SK-N-MC (cell line): ENCODE measurements around the gene MMP23B.

ENCODE experiments used
- EZH2 ChIP-seq: fragments of 200-600 bp; sonication (generic); IDR thresholded peaks from one replicate; pipeline ENCODE4 v1.6.1; 2017; ENCODE audit warnings: antibody characterized with exemption
- POLR2AphosphoS5 ChIP-seq: IDR thresholded peaks from 2 replicates; pipeline ENCODE4 v1.6.1; 2012; ENCODE audit warnings: mild to moderate bottlenecking, low read depth, low read length, borderline replicate concordance

GRCh38 chr1:1666526-1666925, 34.6 kb downstream of the MMP23B start:
- no peak for TF ChIP-seq EZH2
- no peak for TF ChIP-seq POLR2AphosphoS5
